ENCODE results near the gene ATP6V1C2.

Gene ATP6V1C2

DNA sequence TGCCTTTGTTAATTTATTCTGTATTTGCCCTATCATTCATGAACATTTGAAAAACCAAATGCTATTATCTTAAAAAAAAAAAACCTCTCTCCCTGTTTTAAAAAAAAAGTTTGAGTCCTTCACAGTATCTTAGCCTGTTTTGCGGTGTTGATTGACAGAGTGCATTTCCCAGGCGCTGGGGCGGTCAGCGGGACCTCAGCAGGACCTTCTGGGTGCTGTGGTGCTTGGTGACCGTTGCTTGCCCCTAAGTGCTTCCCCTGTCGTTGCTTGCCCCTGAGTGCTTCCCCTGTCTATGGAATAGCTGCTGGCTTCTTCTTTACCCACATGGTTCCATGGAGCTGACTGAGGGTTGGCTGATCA is 12.1 kb downstream of the ATP6V1C2 start:
- Histone ChIP-seq H2BK15ac (ENCODE audit: low read length) (no peak overlapping the region), H2AK5ac (ENCODE audit: low read depth, low read length) (no peak overlapping the region), H3K23ac (ENCODE audit: low read depth, low read length, poor library complexity) (no peak overlapping the region), H3K14ac (ENCODE audit: low read length) (no peak overlapping the region), H2AFZ (ENCODE audit: low read length) (no peak overlapping the region), H3K4me1 (ENCODE audit: control insufficient read depth in 2 of 2, insufficient read depth in 1 of 2, low read depth in 1 of 2, low read length in 2 of 2) (no peaks in the 10 kb centered on the region), H2BK120ac (ENCODE audit: low read depth, low read length) (no peak overlapping the region), H2BK12ac (ENCODE audit: low read length) (no peak overlapping the region), H3K18ac (ENCODE audit: low read length) (no peak overlapping the region), H4K8ac (ENCODE audit: low read depth, low read length) (no peak overlapping the region), H3K36me3 (replicated peaks in 1 of 2; ENCODE audit: control insufficient read depth in 2 of 2, insufficient read depth in 2 of 2, low read length in 2 of 2) (no peaks in the 10 kb centered on the region), H3K4ac (ENCODE audit: low read length) (no peak overlapping the region), H3K27me3 (ENCODE audit: control insufficient read depth in 3 of 3, insufficient read depth in 3 of 3, low read depth in 1 of 3, low read length in 3 of 3) (peaks cover 0 to 13% (median 0%) of the 10 kb centered on the region in 3 experiments), H3K9ac (ENCODE audit: low read depth, low read length, poor library complexity) (no peak overlapping the region), H3K27ac (replicated peaks; ENCODE audit: low read length) (no peak overlapping the region), H3K79me1 (ENCODE audit: low read depth, low read length) (no peaks in the 10 kb centered on the region), H3K9me3 (replicated peaks in 1 of 2; ENCODE audit: control insufficient read depth in 2 of 2, insufficient read depth in 1 of 2, low read depth in 1 of 2, low read length in 2 of 2) (no peaks in the 10 kb centered on the region), H3K4me3 (ENCODE audit: low read length in 2 of 2) (no peak overlapping the region), H2BK5ac (ENCODE audit: low read length) (no peak overlapping the region), H3K4me2 (ENCODE audit: insufficient read depth, low read length, poor library complexity, severe bottlenecking) (no peak overlapping the region), H4K91ac (ENCODE audit: low read depth, low read length, poor library complexity) (no peak overlapping the region)
- WGBS, 2 donors (ENCODE audit: extremely low coverage in 2 of 2, insufficient read length in 2 of 2, insufficient replicate concordance in 1 of 2): no CpG with 5 or more reads among the region's 6 CpGs
- no peak for DNase-seq (ENCODE audit: low spot score)

DNA sequence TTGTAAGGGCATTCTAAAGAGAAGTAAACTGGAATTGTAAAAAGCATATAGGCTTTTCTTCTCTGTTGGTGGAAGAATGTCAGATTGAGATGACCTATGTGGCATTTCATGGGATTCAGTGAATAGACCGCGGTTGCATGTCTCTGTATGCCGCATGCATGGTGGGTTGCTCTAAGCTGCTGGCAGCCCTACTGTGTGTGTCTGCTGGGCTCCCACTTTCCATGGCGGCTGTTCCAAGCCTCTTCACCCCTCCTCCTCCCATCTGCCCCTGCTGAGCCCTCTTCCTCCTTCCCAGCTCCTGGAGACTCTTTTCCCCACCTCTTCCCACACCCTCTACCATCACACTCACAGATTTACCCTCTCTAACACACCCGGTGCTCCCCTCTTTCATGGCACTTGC is 12.6 kb downstream of the ATP6V1C2 start:
- no CpG with 5 or more reads among the region's 5 CpGs for WGBS, 2 donors (ENCODE audit: extremely low coverage in 2 of 2, insufficient read length in 2 of 2, insufficient replicate concordance in 1 of 2)

DNA sequence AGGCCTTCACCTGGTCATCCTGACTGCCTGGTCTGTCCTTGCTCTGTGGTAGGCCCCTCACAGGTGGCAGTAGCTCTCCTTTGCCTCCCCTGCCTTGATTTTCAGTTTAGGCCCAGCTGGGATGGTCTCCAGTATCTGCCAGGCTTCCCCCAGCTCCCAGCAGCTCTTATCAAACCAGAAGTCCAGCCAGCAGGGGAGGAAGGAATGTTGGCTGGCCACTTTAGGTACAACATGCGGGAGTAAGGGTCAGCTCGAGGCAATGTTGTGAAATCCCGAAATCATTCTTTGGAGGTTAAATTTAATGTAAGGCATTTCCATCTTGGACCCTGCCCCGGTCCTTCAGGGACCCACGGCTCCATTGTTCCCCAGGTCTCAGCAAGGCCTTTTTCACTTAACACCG is 16.8 kb downstream of the ATP6V1C2 start:
- H3K27me3 ChIP-seq (ENCODE audit: control insufficient read depth in 3 of 3, insufficient read depth in 3 of 3, low read depth in 1 of 3, low read length in 3 of 3): peaks cover 0 to 14% (median 0%) of the 10 kb centered on the region in 3 experiments
- no peak overlapping the region for H3K23ac ChIP-seq (ENCODE audit: low read depth, low read length, poor library complexity)
- WGBS, 2 donors (ENCODE audit: extremely low coverage in 2 of 2, insufficient read length in 2 of 2, insufficient replicate concordance in 1 of 2): no CpG with 5 or more reads among the region's 6 CpGs
- H2AFZ ChIP-seq (ENCODE audit: low read length): no peak overlapping the region
- no peaks in the 10 kb centered on the region for H3K9me3 ChIP-seq (replicated peaks in 1 of 2; ENCODE audit: control insufficient read depth in 2 of 2, insufficient read depth in 1 of 2, low read depth in 1 of 2, low read length in 2 of 2)
- H3K9ac ChIP-seq (ENCODE audit: low read depth, low read length, poor library complexity): no peak overlapping the region
- H3K36me3 ChIP-seq (replicated peaks in 1 of 2; ENCODE audit: control insufficient read depth in 2 of 2, insufficient read depth in 2 of 2, low read length in 2 of 2): no peaks in the 10 kb centered on the region
- no peak overlapping the region for H2BK15ac ChIP-seq (ENCODE audit: low read length)
- no peaks in the 10 kb centered on the region for H3K79me1 ChIP-seq (ENCODE audit: low read depth, low read length)
- H3K4me1 ChIP-seq (ENCODE audit: control insufficient read depth in 2 of 2, insufficient read depth in 1 of 2, low read depth in 1 of 2, low read length in 2 of 2): peaks cover 0 to 1% of the 10 kb centered on the region in 2 donors
- no peak overlapping the region for H4K8ac ChIP-seq (ENCODE audit: low read depth, low read length)
- no peak overlapping the region for H3K4ac ChIP-seq (ENCODE audit: low read length)
- no peak overlapping the region for H4K91ac ChIP-seq (ENCODE audit: low read depth, low read length, poor library complexity)
- H2BK5ac ChIP-seq (ENCODE audit: low read length): no peak overlapping the region
- no peak overlapping the region for H3K18ac ChIP-seq (ENCODE audit: low read length)
- H3K4me2 ChIP-seq (ENCODE audit: insufficient read depth, low read length, poor library complexity, severe bottlenecking): no peak overlapping the region
- no peak overlapping the region for H2BK12ac ChIP-seq (ENCODE audit: low read length)
- no peak overlapping the region for H2AK5ac ChIP-seq (ENCODE audit: low read depth, low read length)
- H3K27ac ChIP-seq (replicated peaks; ENCODE audit: low read length): no peak overlapping the region
- H2BK120ac ChIP-seq (ENCODE audit: low read depth, low read length): no peak overlapping the region
- no peak overlapping the region for H3K14ac ChIP-seq (ENCODE audit: low read length)
- H3K4me3 ChIP-seq (ENCODE audit: low read length in 2 of 2): no peak overlapping the region
- DNase-seq (ENCODE audit: low spot score): no peak

More for the DNA sequence above, 12.6 kb downstream of the ATP6V1C2 start:
- H3K4me1 ChIP-seq (ENCODE audit: control insufficient read depth in 2 of 2, insufficient read depth in 1 of 2, low read depth in 1 of 2, low read length in 2 of 2): no peaks in the 10 kb centered on the region
- H3K9me3 ChIP-seq (replicated peaks in 1 of 2; ENCODE audit: control insufficient read depth in 2 of 2, insufficient read depth in 1 of 2, low read depth in 1 of 2, low read length in 2 of 2): no peaks in the 10 kb centered on the region
- H3K27me3 ChIP-seq (ENCODE audit: control insufficient read depth in 3 of 3, insufficient read depth in 3 of 3, low read depth in 1 of 3, low read length in 3 of 3): peaks cover 0 to 13% (median 0%) of the 10 kb centered on the region in 3 experiments
- no peak for DNase-seq (ENCODE audit: low spot score)
- H2AK5ac ChIP-seq (ENCODE audit: low read depth, low read length): no peak overlapping the region
- H3K23ac ChIP-seq (ENCODE audit: low read depth, low read length, poor library complexity): no peak overlapping the region
- H2BK12ac ChIP-seq (ENCODE audit: low read length): no peak overlapping the region
- no peak overlapping the region for H4K91ac ChIP-seq (ENCODE audit: low read depth, low read length, poor library complexity)
- H3K79me1 ChIP-seq (ENCODE audit: low read depth, low read length): no peaks in the 10 kb centered on the region
- H3K9ac ChIP-seq (ENCODE audit: low read depth, low read length, poor library complexity): no peak overlapping the region
- H2AFZ ChIP-seq (ENCODE audit: low read length): no peak overlapping the region
- H2BK5ac ChIP-seq (ENCODE audit: low read length): no peak overlapping the region
- H3K27ac ChIP-seq (replicated peaks; ENCODE audit: low read length): no peak overlapping the region
- H2BK120ac ChIP-seq (ENCODE audit: low read depth, low read length): no peak overlapping the region
- no peak overlapping the region for H3K4me2 ChIP-seq (ENCODE audit: insufficient read depth, low read length, poor library complexity, severe bottlenecking)
- H3K4ac ChIP-seq (ENCODE audit: low read length): no peak overlapping the region
- no peak overlapping the region for H3K14ac ChIP-seq (ENCODE audit: low read length)
- H4K8ac ChIP-seq (ENCODE audit: low read depth, low read length): no peak overlapping the region
- H3K4me3 ChIP-seq (ENCODE audit: low read length in 2 of 2): no peak overlapping the region
- H2BK15ac ChIP-seq (ENCODE audit: low read length): no peak overlapping the region
- no peak overlapping the region for H3K18ac ChIP-seq (ENCODE audit: low read length)
- no peaks in the 10 kb centered on the region for H3K36me3 ChIP-seq (replicated peaks in 1 of 2; ENCODE audit: control insufficient read depth in 2 of 2, insufficient read depth in 2 of 2, low read length in 2 of 2)

DNA sequence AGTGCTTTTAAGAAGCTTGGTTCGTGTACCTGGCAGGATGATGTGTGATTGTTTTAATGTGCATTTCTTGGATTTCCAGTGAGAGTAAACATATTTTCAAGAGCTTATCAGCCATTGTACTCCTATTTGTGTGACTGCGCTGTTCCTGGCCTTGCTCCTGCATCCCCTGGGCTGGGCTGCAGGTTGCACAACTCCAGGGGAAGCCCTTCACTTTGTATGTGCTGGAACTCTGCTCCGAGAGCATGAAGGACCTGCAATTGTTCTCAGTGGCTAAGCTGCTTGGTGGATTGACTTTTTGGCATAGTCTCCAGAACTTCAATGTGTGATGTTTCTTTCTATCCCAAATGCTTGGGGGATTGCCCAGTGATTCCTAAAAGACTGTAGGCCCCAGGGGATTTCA is 18.8 kb downstream of the ATP6V1C2 start:
- Histone ChIP-seq H3K4me3 (ENCODE audit: low read length in 2 of 2) (no peak overlapping the region), H3K36me3 (replicated peaks in 1 of 2; ENCODE audit: control insufficient read depth in 2 of 2, insufficient read depth in 2 of 2, low read length in 2 of 2) (no peaks in the 10 kb centered on the region), H4K8ac (ENCODE audit: low read depth, low read length) (no peak overlapping the region), H3K18ac (ENCODE audit: low read length) (no peak overlapping the region), H2BK5ac (ENCODE audit: low read length) (no peak overlapping the region), H3K14ac (ENCODE audit: low read length) (no peak overlapping the region), H3K9ac (ENCODE audit: low read depth, low read length, poor library complexity) (no peak overlapping the region), H3K4me1 (ENCODE audit: control insufficient read depth in 2 of 2, insufficient read depth in 1 of 2, low read depth in 1 of 2, low read length in 2 of 2) (peaks cover 0 to 1% of the 10 kb centered on the region in 2 donors), H2BK120ac (ENCODE audit: low read depth, low read length) (no peak overlapping the region), H3K27me3 (ENCODE audit: control insufficient read depth in 3 of 3, insufficient read depth in 3 of 3, low read depth in 1 of 3, low read length in 3 of 3) (peaks cover 0 to 9% (median 0%) of the 10 kb centered on the region in 3 experiments), H2AFZ (ENCODE audit: low read length) (no peak overlapping the region), H2BK15ac (ENCODE audit: low read length) (no peak overlapping the region), H2AK5ac (ENCODE audit: low read depth, low read length) (no peak overlapping the region), H4K91ac (ENCODE audit: low read depth, low read length, poor library complexity) (no peak overlapping the region), H3K23ac (ENCODE audit: low read depth, low read length, poor library complexity) (no peak overlapping the region), H3K4me2 (ENCODE audit: insufficient read depth, low read length, poor library complexity, severe bottlenecking) (no peak overlapping the region), H2BK12ac (ENCODE audit: low read length) (no peak overlapping the region), H3K79me1 (ENCODE audit: low read depth, low read length) (no peaks in the 10 kb centered on the region), H3K9me3 (replicated peaks in 1 of 2; ENCODE audit: control insufficient read depth in 2 of 2, insufficient read depth in 1 of 2, low read depth in 1 of 2, low read length in 2 of 2) (no peaks in the 10 kb centered on the region), H3K4ac (ENCODE audit: low read length) (no peak overlapping the region), H3K27ac (replicated peaks; ENCODE audit: low read length) (no peak overlapping the region)
- WGBS, 2 donors (ENCODE audit: extremely low coverage in 2 of 2, insufficient read length in 2 of 2, insufficient replicate concordance in 1 of 2): no CpG with 5 or more reads among the region's 3 CpGs
- DNase-seq (ENCODE audit: low spot score): no peak

All from neuronal stem cell (in vitro differentiated cells).